ENCODE measurements around the gene C1QB.
"Not testable (repeated sequence)": the region's sequence is repeated elsewhere in the genome, so short reads cannot be mapped to it uniquely, and the experiment has no call there.

C1QB gene

GRCh38 chr1:22702296-22703085 lies 49.5 kb downstream of the C1QB start:
- no peak for DNase-seq

- DNase-seq = peak; percentile 60
Measured at GRCh38 chr1:22704440-22705067, 51.5 kb downstream of the C1QB start.

GRCh38 chr1:22705586-22705985 lies 52.5 kb downstream of the C1QB start:
- DNase-seq = no peak

GRCh38 chr1:22706100-22706499 lies 53.1 kb downstream of the C1QB start:
- not testable (repeated sequence) for DNase-seq

- no peak for DNase-seq
Measured at GRCh38 chr1:22708777-22709176, 55.7 kb downstream of the C1QB start.

- DNase-seq = no peak
Measured at GRCh38 chr1:22709227-22709626, 56.2 kb downstream of the C1QB start.

- DNase-seq = no peak
Measured at GRCh38 chr1:22709891-22710700, 57.1 kb downstream of the C1QB start.

GRCh38 chr1:22710701-22711049 lies 57.6 kb downstream of the C1QB start, which contains the start of gene EPHB2:
EPHB2 (plus strand) TSS chr1:22710839; CDS start chr1:22710983, 144 bp downstream.
- no peak for DNase-seq

- DNase-seq = no peak
Measured at GRCh38 chr1:22711071-22711470, 58.0 kb downstream of the C1QB start.

Data from NCI-H1417 treated with DMSO at 0.1 percent for 48 hours (cell line).